COLO829 (cell line): Measurements from ENCODE around the gene C1QA.
"Not testable (repeated sequence)": the region's sequence is repeated elsewhere in the genome, so short reads cannot be mapped to it uniquely, and the experiment has no call there.

Source experiments
- DNase-seq: peaks from one replicate; pipeline ENCODE4 v3.0.0; 2012; ENCODE audit warnings: low spot score

The C1QA gene

GRCh38 chr1:22641247-22641646 is 4.8 kb downstream of the C1QA start:
- DNase-seq = no peak

- peak; percentile 28 for DNase-seq
Measured at GRCh38 chr1:22641906-22642636, 5.6 kb downstream of the C1QA start.

- DNase-seq = no peak
Measured at GRCh38 chr1:22643381-22643780, 7.0 kb downstream of the C1QA start, which contains the start of gene C1QC. Gene C1QC (plus strand): TSS chr1:22643633. CDS start chr1:22644024, 391 bp downstream.

GRCh38 chr1:22643928-22644327 is 7.5 kb downstream of the C1QA start:
- no peak for DNase-seq

- DNase-seq = no peak
Measured at GRCh38 chr1:22645931-22646330, 9.5 kb downstream of the C1QA start.

GRCh38 chr1:22646384-22646783 is 10.0 kb downstream of the C1QA start:
- DNase-seq = no peak

GRCh38 chr1:22650089-22650693 is 13.8 kb downstream of the C1QA start:
- DNase-seq = no peak

GRCh38 chr1:22651941-22652856 is 15.8 kb downstream of the C1QA start:
- DNase-seq = no peak

GRCh38 chr1:22652881-22653316 is 16.5 kb downstream of the C1QA start, which contains the start of gene C1QB:
Gene C1QB (plus strand): TSS chr1:22653236. CDS start chr1:22659463, 6,227 bp downstream.
- no peak for DNase-seq

GRCh38 chr1:22654692-22655091 is 18.3 kb downstream of the C1QA start:
- DNase-seq = no peak

- DNase-seq = no peak
Measured at GRCh38 chr1:22658385-22659163, 22.1 kb downstream of the C1QA start.

GRCh38 chr1:22660716-22661241 is 24.4 kb downstream of the C1QA start:
- DNase-seq = no peak

GRCh38 chr1:22661880-22662279 is 25.5 kb downstream of the C1QA start:
- DNase-seq = no peak

GRCh38 chr1:22662318-22662717 is 25.9 kb downstream of the C1QA start:
- DNase-seq = no peak

- DNase-seq = no peak
Measured at GRCh38 chr1:22662986-22663408, 26.6 kb downstream of the C1QA start.

GRCh38 chr1:22665752-22666151 is 29.3 kb downstream of the C1QA start:
- no peak for DNase-seq

- DNase-seq = no peak
Measured at GRCh38 chr1:22666412-22666811, 30.0 kb downstream of the C1QA start.

- DNase-seq = not testable (repeated sequence)
Measured at GRCh38 chr1:22668840-22669239, 32.4 kb downstream of the C1QA start.

GRCh38 chr1:22670352-22670975 is 34.0 kb downstream of the C1QA start:
- no peak for DNase-seq

GRCh38 chr1:22671999-22672398 is 35.6 kb downstream of the C1QA start:
- no peak for DNase-seq
